Activated naive CD8-positive, alpha-beta T cell treated with anti-CD3 and anti-CD28 coated beads, Interleukin-2, amount 50 U/mL, for 24 hours (primary cell): Measurements from ENCODE around the gene HNF1B.
"Not testable (repeated sequence)": the region's sequence is repeated elsewhere in the genome, so short reads cannot be mapped to it uniquely, and the experiment has no call there.

Experiments
- ATAC-seq: fragments of 150-1000 bp; cut with Tn5 transposase; one replicate; pipeline ENCODE4 v1.10.0; 2021
- DNase-seq: peaks from one replicate; pipeline ENCODE4 v3.0.0; 2021
- H3K27ac Mint-ChIP-seq: one replicate; pipeline ENCODE4 v1.8.0; 2021; ENCODE audit warnings: mild to moderate bottlenecking, mixed read lengths
- H3K27me3 Mint-ChIP-seq: one replicate; pipeline ENCODE4 v1.8.0; 2021; ENCODE audit warnings: mixed read lengths
- H3K36me3 Mint-ChIP-seq: one replicate; pipeline ENCODE4 v1.8.0; 2021; ENCODE audit warnings: low read depth, mixed read lengths
- H3K4me1 Mint-ChIP-seq: one replicate; pipeline ENCODE4 v1.8.0; 2021; ENCODE audit warnings: mixed read lengths
- H3K4me3 Mint-ChIP-seq: one replicate; pipeline ENCODE4 v1.8.0; 2021; ENCODE audit warnings: mild to moderate bottlenecking, moderate library complexity, mixed read lengths
- H3K9me3 Mint-ChIP-seq: one replicate; pipeline ENCODE4 v1.8.0; 2021; ENCODE audit warnings: mixed read lengths

HNF1B gene

DNA sequence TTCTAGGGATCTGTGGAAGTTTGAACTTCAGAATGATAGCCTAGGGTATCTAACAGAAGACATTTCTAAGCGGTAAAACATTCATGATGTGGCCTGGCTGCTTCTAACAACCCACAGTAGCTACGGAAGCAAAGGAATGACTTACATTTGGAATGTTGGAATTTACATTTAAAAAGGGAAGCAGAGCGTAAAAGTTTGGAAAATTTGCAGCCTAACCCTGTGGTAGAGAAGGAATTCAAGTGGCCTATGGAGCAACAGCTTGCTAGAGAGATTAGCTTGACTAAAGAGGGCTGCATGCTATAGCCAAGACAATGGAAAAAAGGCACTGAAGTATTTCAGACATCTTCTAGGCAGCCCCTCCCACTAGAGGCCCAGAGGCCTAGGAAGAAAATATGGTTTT lies 50.1 kb downstream of the HNF1B start:
- DNase-seq = no peak
- Mint-ChIP-seq H3K36me3 (no peaks in the 10 kb centered on the region), H3K9me3 (no peaks in the 10 kb centered on the region), H3K27ac (no peak overlapping the region), H3K4me1 (peaks cover 29% of the 10 kb centered on the region), H3K27me3 (peaks cover 12% of the 10 kb centered on the region), H3K4me3 (no peak overlapping the region)
- ATAC-seq = no peak

DNA sequence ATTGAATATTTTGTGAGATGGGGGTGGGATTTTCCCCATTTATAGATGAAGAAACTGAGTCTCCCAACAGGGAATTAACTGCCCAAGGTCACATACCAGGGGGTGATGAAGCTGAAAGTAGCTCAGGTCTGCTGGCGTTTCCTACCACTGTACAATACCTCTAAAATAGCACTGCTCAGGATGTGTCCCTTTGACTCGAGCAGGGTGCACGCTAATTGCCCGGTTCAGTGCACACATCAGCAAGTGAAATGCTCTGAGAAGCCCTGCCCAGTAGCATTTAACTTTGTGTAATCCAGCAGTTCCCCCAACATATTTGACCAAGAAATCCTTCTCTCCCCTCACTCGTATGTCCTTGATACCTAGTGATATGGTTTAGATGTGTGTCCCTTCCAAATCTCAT lies 51.5 kb downstream of the HNF1B start:
- no peaks in the 10 kb centered on the region for H3K9me3 Mint-ChIP-seq

DNA sequence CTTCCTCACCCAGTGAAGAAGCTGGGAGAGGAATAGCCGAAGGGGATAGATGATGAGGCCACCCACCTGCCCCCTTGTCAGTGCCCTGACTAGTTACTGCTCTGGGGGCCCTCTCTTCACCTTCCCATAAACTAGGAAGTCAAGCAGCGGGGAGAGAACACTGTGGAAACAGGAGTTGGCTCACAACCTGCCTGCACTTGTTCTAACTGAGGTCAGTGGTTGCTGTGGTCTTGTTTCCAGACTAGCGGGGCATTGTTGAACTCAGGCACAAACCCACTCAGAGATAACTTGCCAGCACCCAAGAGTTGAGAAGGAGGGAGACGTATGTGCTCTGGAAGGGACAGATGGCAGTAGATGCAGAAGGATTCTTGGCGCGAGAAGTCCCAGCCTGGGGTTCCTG lies 53.1 kb downstream of the HNF1B start:
- Mint-ChIP-seq H3K4me1 (peaks cover 5% of the 10 kb centered on the region), H3K27ac (no peak overlapping the region), H3K4me3 (no peak overlapping the region), H3K9me3 (no peaks in the 10 kb centered on the region), H3K36me3 (no peaks in the 10 kb centered on the region), H3K27me3 (peaks cover 7% of the 10 kb centered on the region)
- DNase-seq (no peak), ATAC-seq (peak; percentile 33)

More for the DNA sequence above, 51.5 kb downstream of the HNF1B start:
- H3K4me1 Mint-ChIP-seq = peaks cover 20% of the 10 kb centered on the region
- peaks cover 12% of the 10 kb centered on the region for H3K27me3 Mint-ChIP-seq
- no peak overlapping the region for H3K4me3 Mint-ChIP-seq
- H3K36me3 Mint-ChIP-seq = no peaks in the 10 kb centered on the region
- ATAC-seq (no peak), DNase-seq (no peak)
- no peak overlapping the region for H3K27ac Mint-ChIP-seq

DNA sequence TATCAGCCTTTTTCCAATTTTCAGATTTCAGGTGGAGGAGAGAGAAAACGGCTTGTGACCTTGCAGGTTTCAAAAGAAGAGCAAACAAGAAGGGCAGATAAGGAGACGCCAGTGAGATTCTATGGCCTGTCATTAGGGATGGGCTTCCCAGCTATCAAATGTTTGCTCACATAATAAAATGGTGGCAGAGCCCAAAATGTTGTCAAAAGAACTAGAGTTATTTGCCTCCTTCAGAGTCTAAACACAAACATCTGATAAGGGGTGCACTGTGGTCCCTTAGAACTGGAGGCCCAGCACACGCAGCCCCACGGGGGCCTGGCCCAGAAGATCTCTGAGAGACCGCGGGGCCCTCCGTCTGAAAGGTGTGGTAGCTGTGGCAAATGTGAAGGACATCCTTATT lies 55.5 kb downstream of the HNF1B start:
- no peak for DNase-seq
- Mint-ChIP-seq H3K4me1 (no peaks in the 10 kb centered on the region), H3K27me3 (peaks cover 3% of the 10 kb centered on the region), H3K27ac (no peak overlapping the region), H3K4me3 (no peak overlapping the region), H3K9me3 (no peaks in the 10 kb centered on the region), H3K36me3 (no peaks in the 10 kb centered on the region)
- no peak for ATAC-seq

DNA sequence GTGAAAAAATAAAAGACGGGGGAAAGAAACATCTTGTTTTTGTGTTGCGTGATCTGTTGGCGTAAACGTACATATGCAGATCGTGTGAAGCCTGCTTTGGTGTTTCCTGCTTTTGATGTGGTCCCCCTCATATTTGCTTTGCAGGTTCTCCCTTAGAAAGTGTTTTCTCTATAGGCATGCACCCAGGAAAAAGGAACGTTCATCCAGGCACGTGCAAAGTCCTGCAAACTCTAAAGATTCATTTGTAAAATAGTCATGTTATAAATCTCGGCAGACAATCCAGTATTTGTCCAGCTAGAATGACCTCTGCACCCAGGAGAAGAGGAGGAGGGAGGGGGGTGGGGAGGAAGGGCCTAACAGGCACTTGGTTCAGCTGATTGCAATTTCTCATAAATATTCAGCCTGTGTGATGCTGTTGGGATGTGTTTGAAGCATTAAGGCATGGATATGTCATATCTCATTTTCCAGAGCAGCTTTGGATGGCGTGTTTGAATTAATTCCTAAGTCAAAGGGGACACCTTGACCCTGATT lies 61.3 kb downstream of the HNF1B start:
- Mint-ChIP-seq H3K27ac (no peak overlapping the region), H3K4me3 (no peak overlapping the region), H3K27me3 (peaks cover 4% of the 10 kb centered on the region), H3K9me3 (peaks cover 1% of the 10 kb centered on the region), H3K36me3 (no peaks in the 10 kb centered on the region), H3K4me1 (peaks cover 10% of the 10 kb centered on the region)
- DNase-seq (no peak), ATAC-seq (no peak)

DNA sequence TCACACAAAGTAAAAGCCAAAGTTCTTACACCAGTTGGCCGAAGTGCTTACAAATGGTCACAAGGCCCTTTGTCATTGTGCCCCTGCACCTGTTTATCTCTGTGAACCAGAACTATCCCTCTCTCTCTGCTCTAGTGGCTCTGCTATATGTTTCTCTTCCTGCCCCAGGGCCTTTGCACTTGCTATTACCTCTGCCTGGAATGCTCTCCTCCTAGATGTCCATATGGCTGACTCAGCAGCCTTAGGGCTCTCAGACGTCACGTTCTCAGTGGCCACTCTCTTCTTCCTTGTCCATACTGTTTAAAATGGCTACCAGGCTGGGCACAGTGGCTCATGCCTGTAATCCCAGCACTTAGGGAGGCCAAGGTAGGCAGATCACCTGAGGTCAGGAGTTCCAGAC lies 62.9 kb downstream of the HNF1B start:
- peak overlapping the region; percentile 5 for H3K27ac Mint-ChIP-seq
- no peak for ATAC-seq
- peaks cover 12% of the 10 kb centered on the region for H3K4me1 Mint-ChIP-seq
- H3K9me3 Mint-ChIP-seq = peaks cover 4% of the 10 kb centered on the region
- H3K4me3 Mint-ChIP-seq = no peak overlapping the region
- H3K36me3 Mint-ChIP-seq = peaks cover 2% of the 10 kb centered on the region
- peaks cover 7% of the 10 kb centered on the region for H3K27me3 Mint-ChIP-seq
- DNase-seq = no peak

DNA sequence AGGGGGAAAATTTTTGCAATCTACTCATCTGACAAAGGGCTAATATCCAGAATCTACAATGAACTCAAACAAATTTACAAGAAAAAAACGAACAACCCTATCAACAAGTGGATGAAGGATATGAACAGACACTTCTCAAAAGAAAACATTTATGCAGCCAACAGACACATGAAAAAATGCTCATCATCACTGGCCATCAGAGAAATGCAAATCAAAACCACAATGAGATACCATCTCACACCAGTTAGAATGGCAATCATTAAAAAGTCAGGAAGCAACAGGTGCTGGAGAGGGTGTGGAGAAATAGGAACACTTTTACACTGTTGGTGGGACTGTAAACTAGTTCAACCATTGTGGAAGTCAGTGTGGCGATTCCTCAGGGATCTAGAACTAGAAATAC lies 64.9 kb downstream of the HNF1B start:
- not testable (repeated sequence) for ATAC-seq, H3K9me3 Mint-ChIP-seq, H3K36me3 Mint-ChIP-seq, H3K27ac Mint-ChIP-seq, H3K4me3 Mint-ChIP-seq, DNase-seq
- Mint-ChIP-seq H3K27me3 (peaks cover 13% of the 10 kb centered on the region), H3K4me1 (peaks cover 12% of the 10 kb centered on the region)

DNA sequence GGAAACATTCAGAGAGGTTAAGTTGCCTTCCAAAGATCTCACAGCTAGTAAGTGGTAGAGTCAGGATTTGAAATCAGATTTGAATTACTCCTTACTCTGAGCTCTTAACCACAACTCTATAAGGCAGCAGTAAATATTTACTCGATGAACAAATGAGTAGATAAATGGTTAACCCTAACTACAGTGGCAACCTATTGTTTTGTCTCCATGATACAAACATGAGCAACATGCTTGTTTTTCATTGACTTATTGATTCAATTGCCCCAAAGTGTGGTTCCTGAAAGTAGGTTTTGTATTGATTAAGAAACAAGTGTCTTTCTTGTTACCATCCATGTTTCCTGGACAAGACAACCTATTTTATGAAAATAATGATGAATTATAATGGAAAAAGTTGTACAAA lies 66.8 kb downstream of the HNF1B start:
- Mint-ChIP-seq H3K27ac (no peak overlapping the region), H3K4me1 (peaks cover 2% of the 10 kb centered on the region), H3K9me3 (peaks cover 4% of the 10 kb centered on the region), H3K27me3 (peaks cover 13% of the 10 kb centered on the region), H3K4me3 (no peak overlapping the region), H3K36me3 (peaks cover 2% of the 10 kb centered on the region)
- DNase-seq (no peak), ATAC-seq (no peak)

DNA sequence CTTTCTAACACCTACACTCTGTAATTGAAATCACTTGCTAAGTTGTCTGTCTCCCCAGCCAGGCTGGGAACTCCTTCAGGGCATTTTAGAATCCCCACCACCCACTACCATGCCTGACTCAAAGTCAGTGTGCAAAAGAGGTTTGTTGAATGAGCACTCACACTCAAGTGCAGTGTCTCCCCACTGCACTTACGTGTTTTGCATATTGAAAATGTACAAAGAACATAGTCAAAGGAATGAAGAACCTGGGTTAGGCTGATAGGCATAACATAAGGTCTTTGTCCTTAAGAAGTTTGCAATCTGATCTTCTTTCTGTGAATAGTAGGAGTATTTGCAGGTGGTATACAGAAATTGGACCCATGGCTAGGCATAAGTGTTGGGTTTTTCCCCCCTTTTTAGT lies 67.8 kb downstream of the HNF1B start:
- H3K4me1 Mint-ChIP-seq = peaks cover 2% of the 10 kb centered on the region
- H3K9me3 Mint-ChIP-seq = peaks cover 4% of the 10 kb centered on the region
- DNase-seq (no peak), ATAC-seq (no peak)
- H3K27ac Mint-ChIP-seq = no peak overlapping the region
- H3K27me3 Mint-ChIP-seq = peaks cover 13% of the 10 kb centered on the region
- H3K36me3 Mint-ChIP-seq = peaks cover 2% of the 10 kb centered on the region
- no peak overlapping the region for H3K4me3 Mint-ChIP-seq

DNA sequence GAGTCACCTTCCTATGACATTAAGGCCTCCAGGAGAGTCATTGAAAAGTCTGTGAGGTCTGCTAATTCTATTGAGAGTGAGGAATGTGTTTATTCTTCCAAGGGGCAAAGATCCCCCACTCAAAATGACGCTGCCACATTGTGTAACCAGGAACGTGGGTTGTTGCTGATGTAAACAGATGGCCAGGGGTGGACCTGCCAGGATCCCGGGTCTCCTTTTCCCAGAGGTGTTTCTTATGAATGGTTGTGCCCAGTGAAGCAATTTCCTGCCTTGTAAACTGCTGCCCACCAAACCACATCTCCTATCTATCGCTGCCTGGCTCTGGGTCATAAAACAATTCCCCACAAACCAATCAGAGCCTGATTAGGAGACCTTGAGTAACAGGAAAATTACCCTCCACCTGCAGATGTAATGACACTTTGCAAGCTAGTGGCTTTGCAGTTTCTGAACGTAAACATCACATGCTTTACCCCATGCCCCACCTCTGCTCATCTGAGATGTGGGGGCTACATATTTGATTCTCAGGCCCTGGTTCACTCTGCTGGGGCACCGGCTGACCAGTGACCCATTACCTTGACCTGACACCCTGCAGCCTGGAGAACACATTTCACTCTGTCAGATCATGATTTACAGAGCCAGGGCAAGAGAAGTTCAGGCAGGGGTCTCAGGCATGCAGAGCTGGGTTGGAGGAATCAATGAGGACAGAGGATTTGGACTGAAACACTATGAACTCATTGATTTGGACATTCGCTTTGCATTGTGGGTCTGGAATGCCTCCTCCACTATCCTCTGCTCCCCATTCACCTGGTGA lies 68.5 kb downstream of the HNF1B start:
- DNase-seq (no peak), ATAC-seq (no peak)
- Mint-ChIP-seq H3K9me3 (peaks cover 4% of the 10 kb centered on the region), H3K36me3 (peaks cover 2% of the 10 kb centered on the region), H3K4me1 (peaks cover 2% of the 10 kb centered on the region), H3K4me3 (no peak overlapping the region), H3K27me3 (peaks cover 13% of the 10 kb centered on the region), H3K27ac (no peak overlapping the region)

DNA sequence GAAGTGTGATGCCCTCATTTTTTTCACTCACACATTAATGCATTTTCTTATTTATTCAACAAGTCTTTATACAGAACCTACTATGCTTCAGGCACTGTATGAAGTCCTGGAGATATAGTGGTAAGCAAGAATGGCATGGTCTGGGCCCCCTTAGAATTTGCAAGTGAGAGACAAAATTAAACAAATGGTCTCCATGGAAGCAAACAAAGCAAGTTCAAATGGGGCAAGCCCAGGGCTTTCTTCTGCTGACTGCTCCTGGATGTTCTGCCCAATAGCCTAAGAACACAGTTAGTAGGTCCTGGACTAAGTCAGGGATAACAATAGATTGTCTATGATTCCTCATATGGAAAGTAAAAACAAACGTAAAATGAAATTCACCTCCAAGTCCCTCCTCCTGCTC lies 70.3 kb downstream of the HNF1B start:
- Mint-ChIP-seq H3K36me3 (peaks cover 2% of the 10 kb centered on the region), H3K4me1 (peaks cover 2% of the 10 kb centered on the region), H3K4me3 (no peak overlapping the region), H3K27me3 (peaks cover 13% of the 10 kb centered on the region), H3K27ac (no peak overlapping the region), H3K9me3 (peaks cover 4% of the 10 kb centered on the region)
- ATAC-seq = no peak
- DNase-seq = no peak

DNA sequence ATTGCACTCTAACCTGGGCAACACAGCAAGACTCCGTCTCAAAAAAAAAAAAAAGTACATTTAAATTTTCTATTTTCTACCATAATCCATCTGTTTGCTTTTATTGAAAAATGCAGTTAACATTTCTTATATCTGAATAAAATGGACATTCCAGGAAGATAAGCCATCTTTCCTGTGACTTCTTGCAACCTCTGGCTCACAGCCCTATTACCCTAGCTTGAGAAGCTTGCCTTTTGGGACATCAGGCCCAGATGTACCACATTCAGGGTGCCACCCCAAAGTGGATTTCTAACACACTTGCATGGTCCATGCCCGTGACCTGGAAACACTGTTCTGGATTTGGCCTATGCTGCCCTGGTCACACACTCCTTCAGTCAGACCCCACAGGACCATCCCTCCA lies 71.5 kb downstream of the HNF1B start:
- DNase-seq (no peak), ATAC-seq (no peak)
- Mint-ChIP-seq H3K27me3 (peaks cover 10% of the 10 kb centered on the region), H3K36me3 (peaks cover under 1% of the 10 kb centered on the region), H3K4me1 (peaks cover under 1% of the 10 kb centered on the region), H3K4me3 (no peak overlapping the region), H3K9me3 (peaks cover 1% of the 10 kb centered on the region), H3K27ac (no peak overlapping the region)

DNA sequence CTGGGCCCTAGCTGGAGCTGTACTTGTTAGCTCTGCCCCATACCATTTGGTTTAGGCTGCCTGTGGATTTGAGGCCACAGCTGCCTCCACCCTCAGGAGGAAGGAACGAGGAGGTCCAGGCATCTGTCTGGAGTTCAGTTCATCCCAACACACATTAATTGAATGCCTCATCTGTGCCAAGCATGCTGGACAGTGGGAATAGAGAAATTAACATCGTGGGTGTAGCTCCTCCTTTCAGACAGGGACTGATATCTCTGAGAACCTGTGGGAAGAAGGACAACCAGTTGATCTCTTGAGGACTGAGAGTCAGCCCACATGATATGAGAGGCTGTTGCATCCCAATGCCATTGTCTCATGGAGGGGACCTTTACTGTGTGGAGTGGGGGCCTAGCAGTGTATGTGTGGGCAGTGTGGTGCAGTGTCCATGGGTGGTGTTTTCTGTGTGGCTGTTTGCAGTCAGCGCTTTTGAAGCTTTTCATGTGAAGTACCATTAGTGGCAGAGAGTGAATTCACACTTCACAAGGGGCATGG lies 72.2 kb downstream of the HNF1B start:
- H3K27me3 Mint-ChIP-seq = peaks cover 8% of the 10 kb centered on the region
- ATAC-seq (no peak), DNase-seq (no peak)
- H3K4me1 Mint-ChIP-seq = no peaks in the 10 kb centered on the region
- H3K9me3 Mint-ChIP-seq = no peaks in the 10 kb centered on the region
- H3K27ac Mint-ChIP-seq = no peak overlapping the region
- H3K36me3 Mint-ChIP-seq = no peaks in the 10 kb centered on the region
- no peak overlapping the region for H3K4me3 Mint-ChIP-seq

DNA sequence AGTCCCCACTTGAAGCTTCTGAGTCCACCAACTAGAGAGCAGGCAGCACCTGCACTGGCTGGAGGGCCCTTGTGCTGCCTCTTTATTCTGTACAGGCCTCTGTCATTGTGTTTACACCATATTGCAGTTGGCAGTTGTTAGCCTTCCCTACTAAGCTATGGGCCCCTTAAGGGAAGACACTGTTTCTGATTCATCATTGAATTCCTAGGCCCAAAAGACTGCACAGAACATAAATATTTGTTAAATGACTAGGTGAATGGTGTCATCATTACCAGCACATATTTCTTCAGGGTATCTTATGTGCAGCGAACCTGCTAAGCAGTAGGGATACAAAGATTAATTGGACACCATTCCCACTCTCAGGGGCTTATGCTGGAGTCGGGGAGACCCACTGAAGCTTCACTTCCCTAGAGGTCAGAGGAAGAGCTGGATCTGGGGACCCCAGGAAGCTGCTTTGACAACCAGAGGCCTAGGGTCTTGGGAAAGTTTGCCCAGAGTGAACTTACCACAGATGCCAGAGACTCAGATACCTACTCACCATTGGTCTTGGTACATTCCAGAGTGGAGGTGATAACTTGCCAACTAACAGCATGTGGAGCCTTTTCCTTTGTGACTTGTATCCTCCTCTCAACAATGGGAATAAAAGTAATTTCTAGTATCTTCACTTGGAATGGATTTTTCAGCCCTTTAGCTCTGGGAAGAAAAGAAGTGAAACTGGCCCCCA lies 72.9 kb downstream of the HNF1B start:
- H3K27me3 Mint-ChIP-seq = peaks cover 8% of the 10 kb centered on the region
- H3K4me1 Mint-ChIP-seq = no peaks in the 10 kb centered on the region

More for the DNA sequence above, 72.9 kb downstream of the HNF1B start:
- Mint-ChIP-seq H3K36me3 (no peaks in the 10 kb centered on the region), H3K27ac (no peak overlapping the region), H3K9me3 (no peaks in the 10 kb centered on the region), H3K4me3 (no peak overlapping the region)
- no peak for DNase-seq
- ATAC-seq = no peak
